HepG2 (cell line): Measurements from ENCODE around the gene LRRC34. TPM values are rescaled to one million over a fixed set of nuclear protein-coding genes. Genes with fewer than 3 reads are reported as not detected.
A peak's percentile ranks its signal among the peaks of the same experiment; 100 is the strongest.

Source experiments
- ELK4 ChIP-seq: sonication (generic); formaldehyde crosslinking; IDR thresholded peaks from 2 replicates; pipeline ENCODE4 v1.9.0; 2021; ENCODE audit warnings: missing genetic modification reagents, borderline replicate concordance
- FOXJ3 ChIP-seq: sonication (generic); formaldehyde crosslinking; IDR thresholded peaks from 2 replicates; pipeline ENCODE4 v1.4.0; 2020; ENCODE audit warnings: missing genetic modification reagents, mild to moderate bottlenecking, borderline replicate concordance
- HNF1B ChIP-seq: sonication (generic); formaldehyde crosslinking; IDR thresholded peaks from 2 replicates; pipeline ENCODE4 v1.5.1; 2020; ENCODE audit warnings: mild to moderate bottlenecking, moderate library complexity, missing genetic modification reagents
- HOXA3 ChIP-seq: sonication (generic); formaldehyde crosslinking; IDR thresholded peaks from 2 replicates; pipeline ENCODE4 v1.5.0; 2020; ENCODE audit warnings: missing genetic modification reagents
- PPARG ChIP-seq: conservative IDR thresholded peaks from 2 replicates; pipeline ENCODE4 v1.6.1; 2016; ENCODE audit warnings: missing biosample characterization, missing genetic modification reagents
- SRSF1 ChIP-seq: fragments of 200-400 bp; formaldehyde crosslinking; optimal IDR thresholded peaks from 2 replicates; pipeline ENCODE3; 2017; ENCODE audit warnings: mild to moderate bottlenecking, low read depth, low read length, moderate library complexity
- STAT6 ChIP-seq: sonication (generic); formaldehyde crosslinking; IDR thresholded peaks from 2 replicates; pipeline ENCODE4 v1.4.0; 2020; ENCODE audit warnings: missing genetic modification reagents, mild to moderate bottlenecking, borderline replicate concordance
- ZNF232 ChIP-seq: sonication (generic); formaldehyde crosslinking; IDR thresholded peaks from 2 replicates; pipeline ENCODE4 v1.4.0; 2020; ENCODE audit warnings: missing genetic modification reagents, borderline replicate concordance
- ZNF460 ChIP-seq: sonication (generic); formaldehyde crosslinking; IDR thresholded peaks from 2 replicates; pipeline ENCODE4 v1.5.1; 2020; ENCODE audit warnings: missing genetic modification reagents, mild to moderate bottlenecking, borderline replicate concordance
- ZNF569 ChIP-seq: sonication (generic); formaldehyde crosslinking; IDR thresholded peaks from 2 replicates; pipeline ENCODE4 v1.5.0; 2020; ENCODE audit warnings: mild to moderate bottlenecking, missing genetic modification reagents, moderate library complexity, borderline replicate concordance
- ZNF609 ChIP-seq: sonication (generic); formaldehyde crosslinking; IDR thresholded peaks from 2 replicates; pipeline ENCODE4 v1.4.0; 2020; ENCODE audit warnings: mild to moderate bottlenecking, missing genetic modification reagents, borderline replicate concordance
- ZNF704 ChIP-seq: sonication (generic); formaldehyde crosslinking; IDR thresholded peaks from 2 replicates; pipeline ENCODE4 v1.8.1; 2023; ENCODE audit warnings: mild to moderate bottlenecking, inconsistent platforms, moderate library complexity, missing genetic modification reagents, borderline replicate concordance
- polyA plus RNA-seq, 8 experiments: library from polyadenylated mRNA; depleted of rRNA in 3 of 8; stranded (reverse) in 7 of 8; unstranded in 1 of 8; fragments of >200 nt; fragmentation: Illumina TruSeq in 4 of 8; extraction: Trizol in 4 of 8; gene quantifications; 2 replicates each; pipeline versions ENCODE4 v1.2.1 to v1.2.3, GENCODE V29; 2011 to 2016; ENCODE audit warnings: low read depth in 4 of 8, missing spikeins in 1 of 8, mixed read lengths in 1 of 8; ENCODE audit not compliant: insufficient read depth in 1 of 8
- total RNA-seq, 5 experiments: library from RNA; depleted of rRNA; stranded (reverse); fragments of >200 nt; fragmentation: Illumina TruSeq; extraction: Trizol; gene quantifications; 2 replicates each; pipeline ENCODE4 v1.2.3, GENCODE V29; 2016; ENCODE audit warnings: low read depth in 1 of 5

The LRRC34 gene
- total and polyA plus RNA-seq, 2 of the 13 experiments (the other 11 are each of a cell fraction or from before 2014, with no cell fraction given), result not detected

- TF ChIP-seq STAT6 (CRISPR knock-in tag) (no peak), HNF1B (CRISPR knock-in tag) (no peak), PPARG (CRISPR knock-in tag) (no peak), SRSF1 (peak; percentile 33), ZNF232 (CRISPR knock-in tag) (no peak), ZNF460 (no peak), ELK4 (no peak), ZNF569 (CRISPR knock-in tag) (no peak), FOXJ3 (CRISPR knock-in tag) (no peak), ZNF609 (CRISPR knock-in tag) (no peak), ZNF704 (CRISPR knock-in tag) (no peak), HOXA3 (no peak)
These were observed 48.3 kb downstream of the LRRC34 start (continued) for GRCh38 chr3:169764312-169764881.
